AG04449 (cell line): ENCODE results near the gene STK33.
A peak's percentile ranks its signal among the peaks of the same experiment; 100 is the strongest.

Experiments used
- CTCF ChIA-PET: fragments of 350-600 bp; formaldehyde crosslinking; extraction: SDS; loops from one replicate; lab custom pipeline; 2021; ENCODE audit warnings: antibody characterized with exemption; lab: Yijun Ruan, JAX
- POLR2A ChIA-PET: fragments of 400-600, 350-600 bp; formaldehyde crosslinking; extraction: SDS; loops from one replicate; lab custom pipeline; 2020; ENCODE audit warnings: antibody characterized with exemption, inconsistent platforms; lab: Yijun Ruan, JAX
- DNase-seq: peaks from one replicate; pipeline ENCODE4 v3.0.0-alpha.2; 2010; ENCODE audit warnings: low read depth, low spot score
- H3K4me3 ChIP-seq: 2 replicates; pipeline ENCODE4 v1.5.1; 2011; ENCODE audit warnings: low read depth, mild to moderate bottlenecking, control low read depth, low read length
- CTCF ChIP-seq: IDR thresholded peaks from one replicate; pipeline ENCODE4 v1.5.1; 2011; ENCODE audit warnings: mild to moderate bottlenecking, moderate library complexity, low read length, control low read depth, inconsistent platforms; ENCODE audit not compliant: insufficient read depth; ENCODE audit errors: missing control alignments

Gene STK33

GRCh38 chr11:8573777-8574176, 20.3 kb downstream of the STK33 start:
- DNase-seq, result no peak
- H3K4me3 ChIP-seq, result no peak overlapping the region
- TF ChIP-seq CTCF, result no peak
- ChIA-PET POLR2A (no interaction called here), CTCF (no interaction called here)

GRCh38 chr11:8567602-8568198, 26.3 kb downstream of the STK33 start:
- POLR2A ChIA-PET, result interaction anchor here (0.5 to 1.2 kb wide), 2 partner anchors 114 to 119 kb away, joined by 3 read pairs; no protein-coding TSS in a partner anchor
- CTCF ChIA-PET, result interaction anchor here (0.8 to 10.2 kb wide), 31 partner anchors 8 to 564 kb away, joined by 3 to 151 read pairs (median 9); partner anchors contain the start of genes LMO1, RPL27A and TRIM66
- DNase-seq, result no peak
- no peak overlapping the region for H3K4me3 ChIP-seq
- no peak for TF ChIP-seq CTCF

GRCh38 chr11:8566613-8567210, 27.3 kb downstream of the STK33 start:
- CTCF ChIA-PET, result interaction anchor here (0.8 to 10.2 kb wide), 38 partner anchors 9 to 563 kb away, joined by 3 to 151 read pairs (median 6); partner anchors contain the start of gene LMO1
- POLR2A ChIA-PET, result interaction anchor here (1.2 kb wide), 1 partner anchor 122 kb away, joined by 3 read pairs; no protein-coding TSS in a partner anchor
- no peak overlapping the region for H3K4me3 ChIP-seq
- peak; percentile 18 for TF ChIP-seq CTCF
- no peak for DNase-seq

- DNase-seq, result no peak
- ChIA-PET CTCF (interaction anchor here (0.8 to 10.2 kb wide), 8 partner anchors 11 to 466 kb away, joined by 3 to 151 read pairs (median 22); partner anchors contain the start of gene LMO1), POLR2A (no interaction called here)
- no peak overlapping the region for H3K4me3 ChIP-seq
- TF ChIP-seq CTCF, result no peak
Observed at GRCh38 chr11:8564526-8564925, 29.5 kb downstream of the STK33 start.

GRCh38 chr11:8561461-8561860, 32.6 kb downstream of the STK33 start:
- TF ChIP-seq CTCF, result no peak
- H3K4me3 ChIP-seq, result no peak overlapping the region
- DNase-seq, result no peak
- POLR2A ChIA-PET, result no interaction called here
- CTCF ChIA-PET, result interaction anchor here (1.1 to 10.2 kb wide), 2 partner anchors 331 to 341 kb away, joined by 3 to 151 read pairs; no protein-coding TSS in a partner anchor

- ChIA-PET POLR2A (no interaction called here), CTCF (interaction anchor here (1.2 to 2.4 kb wide), 2 partner anchors 8 to 341 kb away, joined by 3 to 13 read pairs; no protein-coding TSS in a partner anchor)
- no peak overlapping the region for H3K4me3 ChIP-seq
- TF ChIP-seq CTCF, result no peak
- no peak for DNase-seq
Observed at GRCh38 chr11:8558436-8558835, 35.6 kb downstream of the STK33 start.
